HepG2 (cell line): ENCODE measurements around the gene PYY. TPM values are rescaled to one million over a fixed set of nuclear protein-coding genes. Genes with fewer than 3 reads are reported as not detected.
A peak's percentile ranks its signal among the peaks of the same experiment; 100 is the strongest.

Source experiments
- ELF3 ChIP-seq: IDR thresholded peaks from 2 replicates; pipeline ENCODE4 v1.6.1; 2016; ENCODE audit warnings: missing genetic modification reagents, missing compliant biosample characterization
- IKZF4 ChIP-seq: sonication (generic); formaldehyde crosslinking; IDR thresholded peaks from 2 replicates; pipeline ENCODE4 v1.5.1; 2020; ENCODE audit warnings: borderline replicate concordance, mild to moderate bottlenecking, low read depth, missing genetic modification reagents; ENCODE audit errors: not compliant biosample characterization
- JUND ChIP-seq: sonication (generic); formaldehyde crosslinking; IDR thresholded peaks from 2 replicates; pipeline ENCODE4 v1.8.0; 2022; ENCODE audit warnings: mild to moderate bottlenecking, missing genetic modification reagents
- PRPF4 ChIP-seq: fragments of 200-400 bp; formaldehyde crosslinking; IDR thresholded peaks from 2 replicates; pipeline ENCODE4 v1.6.1; 2016; ENCODE audit warnings: low read length, low read depth; ENCODE audit not compliant: poor library complexity, severe bottlenecking
- RARA ChIP-seq: IDR thresholded peaks from 2 replicates; pipeline ENCODE4 v1.6.1; 2016; ENCODE audit warnings: missing genetic modification reagents, missing compliant biosample characterization
- SOX13 ChIP-seq, 3 experiments: fragments of 450-650 bp in 1 of 3; sonication (generic) in 1 of 3; formaldehyde crosslinking in 1 of 3; IDR thresholded peaks in 2 of 3; conservative IDR thresholded peaks in 1 of 3; 2 replicates each; pipeline versions ENCODE4 v1.5.0 to v1.6.1; 2016 to 2020; ENCODE audit warnings: antibody characterized with exemption in 1 of 3, mild to moderate bottlenecking in 1 of 3, missing compliant biosample characterization in 1 of 3, missing genetic modification reagents in 1 of 3, moderate library complexity in 1 of 3
- TAF1 ChIP-seq: sonication (generic); formaldehyde crosslinking; IDR thresholded peaks from 2 replicates; pipeline ENCODE4 v1.4.0; 2020; ENCODE audit warnings: missing genetic modification reagents
- XBP1 ChIP-seq: sonication (generic); formaldehyde crosslinking; IDR thresholded peaks from 2 replicates; pipeline ENCODE4 v1.5.0; 2020; ENCODE audit warnings: missing genetic modification reagents
- ZNF138 ChIP-seq: sonication (generic); formaldehyde crosslinking; IDR thresholded peaks from 2 replicates; pipeline ENCODE4 v1.5.0; 2020; ENCODE audit warnings: mild to moderate bottlenecking, low read depth, missing genetic modification reagents
- ZNF232 ChIP-seq: sonication (generic); formaldehyde crosslinking; IDR thresholded peaks from 2 replicates; pipeline ENCODE4 v1.4.0; 2020; ENCODE audit warnings: missing genetic modification reagents, borderline replicate concordance
- ZNF614 ChIP-seq: IDR thresholded peaks from 2 replicates; pipeline ENCODE4 v1.6.1; 2018; ENCODE audit warnings: missing biosample characterization, missing genetic modification reagents, inconsistent platforms, borderline replicate concordance
- ZNF652 ChIP-seq: IDR thresholded peaks from 2 replicates; pipeline ENCODE4 v1.6.1; 2016; ENCODE audit warnings: low read depth, borderline replicate concordance
- polyA plus RNA-seq, 8 experiments: library from polyadenylated mRNA; depleted of rRNA in 3 of 8; stranded (reverse) in 7 of 8; unstranded in 1 of 8; fragments of >200 nt; fragmentation: Illumina TruSeq in 4 of 8; extraction: Trizol in 4 of 8; gene quantifications; 2 replicates each; pipeline versions ENCODE4 v1.2.1 to v1.2.3, GENCODE V29; 2011 to 2016; ENCODE audit warnings: low read depth in 4 of 8, missing spikeins in 1 of 8, mixed read lengths in 1 of 8; ENCODE audit not compliant: insufficient read depth in 1 of 8
- total RNA-seq, 5 experiments: library from RNA; depleted of rRNA; stranded (reverse); fragments of >200 nt; fragmentation: Illumina TruSeq; extraction: Trizol; gene quantifications; 2 replicates each; pipeline ENCODE4 v1.2.3, GENCODE V29; 2016; ENCODE audit warnings: low read depth in 1 of 5
- TF ChIP-seq, protein P1 (sequence below): sonication (generic); formaldehyde crosslinking; conservative IDR thresholded peaks from 2 replicates; pipeline ENCODE4 v1.4.0; 2020; ENCODE audit warnings: missing genetic modification reagents
- TF ChIP-seq, protein P2 (sequence below): sonication (generic); formaldehyde crosslinking; IDR thresholded peaks from 2 replicates; pipeline ENCODE4 v1.5.0; 2020; ENCODE audit warnings: mild to moderate bottlenecking, missing genetic modification reagents, moderate library complexity
- TF ChIP-seq, protein P3 (sequence below): sonication (generic); formaldehyde crosslinking; IDR thresholded peaks from 2 replicates; pipeline ENCODE4 v1.4.0; 2020; ENCODE audit warnings: mild to moderate bottlenecking, missing genetic modification reagents
- TF ChIP-seq, protein P4 (sequence below): IDR thresholded peaks from 2 replicates; pipeline ENCODE4 v1.4.0; 2020; ENCODE audit warnings: mild to moderate bottlenecking, missing genetic modification reagents

The PYY gene
- total and polyA plus RNA-seq, 2 of the 13 experiments (the other 11 are each of a cell fraction or from before 2014, with no cell fraction given): 0.25 TPM; not detected in 1

DNA sequence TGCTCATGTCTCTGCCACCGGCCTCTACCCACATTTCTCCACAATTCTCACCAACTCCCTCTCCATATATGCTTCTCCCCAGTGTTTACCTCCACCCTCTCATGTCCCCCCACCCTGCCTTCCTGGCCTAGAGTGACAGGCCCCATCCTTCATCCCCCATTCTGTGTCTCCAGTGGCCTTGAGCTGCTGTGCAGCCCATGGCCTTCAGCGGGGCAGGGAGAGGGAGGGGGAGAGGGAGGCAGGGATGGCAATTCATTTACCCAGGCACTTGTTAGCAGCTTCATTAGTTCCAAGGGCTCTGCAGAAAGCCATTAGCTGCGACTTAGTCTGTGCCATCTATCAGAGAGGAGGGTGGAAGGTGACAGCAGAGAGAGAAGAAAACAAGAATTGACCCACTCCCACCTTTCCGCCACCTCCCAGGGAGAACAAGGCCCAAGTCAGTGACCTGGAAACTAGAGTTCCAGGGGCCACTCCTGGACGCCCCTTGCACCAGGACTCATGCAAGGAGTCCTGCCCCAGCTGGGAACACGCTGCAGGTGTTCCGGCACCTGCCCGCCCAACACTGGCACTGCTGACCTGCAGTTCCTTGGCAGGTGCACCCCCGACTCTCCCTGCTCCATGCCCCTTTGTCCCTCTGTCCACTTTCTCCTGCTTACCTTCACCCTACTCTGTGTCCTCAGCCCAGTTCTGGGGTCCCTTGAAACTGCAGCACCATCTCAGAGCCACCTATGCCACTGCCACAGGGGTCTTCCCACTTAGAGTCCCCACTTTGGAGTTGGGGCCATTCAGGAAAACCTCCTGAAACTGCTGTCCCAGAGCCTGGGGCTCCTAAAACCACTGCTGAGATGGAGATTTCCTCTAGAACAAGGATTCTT is 23.5 kb upstream of the PYY start (continued):
- no peak for TF ChIP-seq IKZF4 (CRISPR knock-in tag)
- no peak for TF ChIP-seq ZNF614 (CRISPR knock-in tag)
- no peak for TF ChIP-seq ELF3 (CRISPR knock-in tag)
- TF ChIP-seq, protein P1, sequence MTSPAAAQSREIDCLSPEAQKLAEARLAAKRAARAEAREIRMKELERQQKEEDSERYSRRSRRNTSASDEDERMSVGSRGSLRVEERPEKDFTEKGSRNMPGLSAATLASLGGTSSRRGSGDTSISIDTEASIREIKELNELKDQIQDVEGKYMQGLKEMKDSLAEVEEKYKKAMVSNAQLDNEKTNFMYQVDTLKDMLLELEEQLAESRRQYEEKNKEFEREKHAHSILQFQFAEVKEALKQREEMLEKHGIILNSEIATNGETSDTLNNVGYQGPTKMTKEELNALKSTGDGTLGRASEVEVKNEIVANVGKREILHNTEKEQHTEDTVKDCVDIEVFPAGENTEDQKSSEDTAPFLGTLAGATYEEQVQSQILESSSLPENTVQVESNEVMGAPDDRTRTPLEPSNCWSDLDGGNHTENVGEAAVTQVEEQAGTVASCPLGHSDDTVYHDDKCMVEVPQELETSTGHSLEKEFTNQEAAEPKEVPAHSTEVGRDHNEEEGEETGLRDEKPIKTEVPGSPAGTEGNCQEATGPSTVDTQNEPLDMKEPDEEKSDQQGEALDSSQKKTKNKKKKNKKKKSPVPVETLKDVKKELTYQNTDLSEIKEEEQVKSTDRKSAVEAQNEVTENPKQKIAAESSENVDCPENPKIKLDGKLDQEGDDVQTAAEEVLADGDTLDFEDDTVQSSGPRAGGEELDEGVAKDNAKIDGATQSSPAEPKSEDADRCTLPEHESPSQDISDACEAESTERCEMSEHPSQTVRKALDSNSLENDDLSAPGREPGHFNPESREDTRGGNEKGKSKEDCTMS (CRISPR knock-in tag): no peak
- TF ChIP-seq, protein P2, sequence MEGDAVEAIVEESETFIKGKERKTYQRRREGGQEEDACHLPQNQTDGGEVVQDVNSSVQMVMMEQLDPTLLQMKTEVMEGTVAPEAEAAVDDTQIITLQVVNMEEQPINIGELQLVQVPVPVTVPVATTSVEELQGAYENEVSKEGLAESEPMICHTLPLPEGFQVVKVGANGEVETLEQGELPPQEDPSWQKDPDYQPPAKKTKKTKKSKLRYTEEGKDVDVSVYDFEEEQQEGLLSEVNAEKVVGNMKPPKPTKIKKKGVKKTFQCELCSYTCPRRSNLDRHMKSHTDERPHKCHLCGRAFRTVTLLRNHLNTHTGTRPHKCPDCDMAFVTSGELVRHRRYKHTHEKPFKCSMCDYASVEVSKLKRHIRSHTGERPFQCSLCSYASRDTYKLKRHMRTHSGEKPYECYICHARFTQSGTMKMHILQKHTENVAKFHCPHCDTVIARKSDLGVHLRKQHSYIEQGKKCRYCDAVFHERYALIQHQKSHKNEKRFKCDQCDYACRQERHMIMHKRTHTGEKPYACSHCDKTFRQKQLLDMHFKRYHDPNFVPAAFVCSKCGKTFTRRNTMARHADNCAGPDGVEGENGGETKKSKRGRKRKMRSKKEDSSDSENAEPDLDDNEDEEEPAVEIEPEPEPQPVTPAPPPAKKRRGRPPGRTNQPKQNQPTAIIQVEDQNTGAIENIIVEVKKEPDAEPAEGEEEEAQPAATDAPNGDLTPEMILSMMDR (CRISPR knock-in tag): no peak
- peak; percentile 30 for TF ChIP-seq RARA (CRISPR knock-in tag)
- TF ChIP-seq SOX13 (IDR thresholded peaks at IDR 0.05): no peak
- no peak for TF ChIP-seq SOX13 (CRISPR knock-in tag; conservative IDR thresholded peaks at IDR 0.05 in 1 of 2, IDR thresholded peaks at IDR 0.05 in 1 of 2)
- no peak for TF ChIP-seq ZNF138 (CRISPR knock-in tag)
- no peak for TF ChIP-seq ZNF232
- no peak for TF ChIP-seq TAF1 (CRISPR knock-in tag)
- no peak for TF ChIP-seq XBP1 (CRISPR knock-in tag)
- TF ChIP-seq ZNF652: no peak
- TF ChIP-seq PRPF4: no peak
- TF ChIP-seq, protein P3, sequence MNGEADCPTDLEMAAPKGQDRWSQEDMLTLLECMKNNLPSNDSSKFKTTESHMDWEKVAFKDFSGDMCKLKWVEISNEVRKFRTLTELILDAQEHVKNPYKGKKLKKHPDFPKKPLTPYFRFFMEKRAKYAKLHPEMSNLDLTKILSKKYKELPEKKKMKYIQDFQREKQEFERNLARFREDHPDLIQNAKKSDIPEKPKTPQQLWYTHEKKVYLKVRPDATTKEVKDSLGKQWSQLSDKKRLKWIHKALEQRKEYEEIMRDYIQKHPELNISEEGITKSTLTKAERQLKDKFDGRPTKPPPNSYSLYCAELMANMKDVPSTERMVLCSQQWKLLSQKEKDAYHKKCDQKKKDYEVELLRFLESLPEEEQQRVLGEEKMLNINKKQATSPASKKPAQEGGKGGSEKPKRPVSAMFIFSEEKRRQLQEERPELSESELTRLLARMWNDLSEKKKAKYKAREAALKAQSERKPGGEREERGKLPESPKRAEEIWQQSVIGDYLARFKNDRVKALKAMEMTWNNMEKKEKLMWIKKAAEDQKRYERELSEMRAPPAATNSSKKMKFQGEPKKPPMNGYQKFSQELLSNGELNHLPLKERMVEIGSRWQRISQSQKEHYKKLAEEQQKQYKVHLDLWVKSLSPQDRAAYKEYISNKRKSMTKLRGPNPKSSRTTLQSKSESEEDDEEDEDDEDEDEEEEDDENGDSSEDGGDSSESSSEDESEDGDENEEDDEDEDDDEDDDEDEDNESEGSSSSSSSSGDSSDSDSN (CRISPR knock-in tag): no peak
- no peak for TF ChIP-seq JUND (CRISPR knock-in tag)
- TF ChIP-seq, protein P4, sequence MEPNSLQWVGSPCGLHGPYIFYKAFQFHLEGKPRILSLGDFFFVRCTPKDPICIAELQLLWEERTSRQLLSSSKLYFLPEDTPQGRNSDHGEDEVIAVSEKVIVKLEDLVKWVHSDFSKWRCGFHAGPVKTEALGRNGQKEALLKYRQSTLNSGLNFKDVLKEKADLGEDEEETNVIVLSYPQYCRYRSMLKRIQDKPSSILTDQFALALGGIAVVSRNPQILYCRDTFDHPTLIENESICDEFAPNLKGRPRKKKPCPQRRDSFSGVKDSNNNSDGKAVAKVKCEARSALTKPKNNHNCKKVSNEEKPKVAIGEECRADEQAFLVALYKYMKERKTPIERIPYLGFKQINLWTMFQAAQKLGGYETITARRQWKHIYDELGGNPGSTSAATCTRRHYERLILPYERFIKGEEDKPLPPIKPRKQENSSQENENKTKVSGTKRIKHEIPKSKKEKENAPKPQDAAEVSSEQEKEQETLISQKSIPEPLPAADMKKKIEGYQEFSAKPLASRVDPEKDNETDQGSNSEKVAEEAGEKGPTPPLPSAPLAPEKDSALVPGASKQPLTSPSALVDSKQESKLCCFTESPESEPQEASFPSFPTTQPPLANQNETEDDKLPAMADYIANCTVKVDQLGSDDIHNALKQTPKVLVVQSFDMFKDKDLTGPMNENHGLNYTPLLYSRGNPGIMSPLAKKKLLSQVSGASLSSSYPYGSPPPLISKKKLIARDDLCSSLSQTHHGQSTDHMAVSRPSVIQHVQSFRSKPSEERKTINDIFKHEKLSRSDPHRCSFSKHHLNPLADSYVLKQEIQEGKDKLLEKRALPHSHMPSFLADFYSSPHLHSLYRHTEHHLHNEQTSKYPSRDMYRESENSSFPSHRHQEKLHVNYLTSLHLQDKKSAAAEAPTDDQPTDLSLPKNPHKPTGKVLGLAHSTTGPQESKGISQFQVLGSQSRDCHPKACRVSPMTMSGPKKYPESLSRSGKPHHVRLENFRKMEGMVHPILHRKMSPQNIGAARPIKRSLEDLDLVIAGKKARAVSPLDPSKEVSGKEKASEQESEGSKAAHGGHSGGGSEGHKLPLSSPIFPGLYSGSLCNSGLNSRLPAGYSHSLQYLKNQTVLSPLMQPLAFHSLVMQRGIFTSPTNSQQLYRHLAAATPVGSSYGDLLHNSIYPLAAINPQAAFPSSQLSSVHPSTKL (CRISPR knock-in tag): no peak; the same call in 1 of the 2 replicates
